Smooth muscle cell (in vitro differentiated cells): Measurements from ENCODE around the gene IL18. TPM values are rescaled to one million over a fixed set of nuclear protein-coding genes. Genes with fewer than 3 reads are reported as not detected.
A peak's percentile ranks its signal among the peaks of the same experiment; 100 is the strongest.

ENCODE experiments used
- DNase-seq: peaks from one replicate; lab custom pipeline; 2025; ENCODE audit not compliant: unreplicated experiment; lab: John Stamatoyannopoulos, UW
- H2AFZ ChIP-seq: fragments of 200-600 bp; sonication (generic); 2 replicates; pipeline ENCODE4 v1.6.0; 2016; ENCODE audit warnings: antibody characterized with exemption, low read depth, mild to moderate bottlenecking
- H3F3A ChIP-seq: fragments of 200-600 bp; sonication (generic); 2 replicates; pipeline ENCODE4 v1.6.0; 2017; ENCODE audit warnings: antibody characterized with exemption, low read depth
- H3K27ac ChIP-seq: fragments of 200-600 bp; sonication (generic); 2 replicates; pipeline ENCODE4 v1.5.1; 2016; ENCODE audit warnings: low read depth, mild to moderate bottlenecking
- H3K27me3 ChIP-seq: fragments of 200-600 bp; sonication (generic); 2 replicates; pipeline ENCODE4 v1.6.1; 2016; ENCODE audit warnings: low read depth, mild to moderate bottlenecking
- H3K36me3 ChIP-seq: fragments of 200-600 bp; sonication (generic); 2 replicates; pipeline ENCODE4 v1.5.1; 2016; ENCODE audit warnings: low read depth
- H3K4me1 ChIP-seq: fragments of 200-600 bp; sonication (generic); 2 replicates; pipeline ENCODE4 v1.5.1; 2016; ENCODE audit warnings: low read depth
- H3K4me2 ChIP-seq: fragments of 200-600 bp; sonication (generic); 2 replicates; pipeline ENCODE4 v1.6.0; 2016; ENCODE audit warnings: mild to moderate bottlenecking
- H3K4me3 ChIP-seq: fragments of 200-600 bp; sonication (generic); 2 replicates; pipeline ENCODE4 v1.5.1; 2016; ENCODE audit warnings: mild to moderate bottlenecking
- H3K79me2 ChIP-seq: fragments of 200-600 bp; sonication (generic); 2 replicates; pipeline ENCODE4 v1.6.0; 2016; ENCODE audit warnings: low read depth, mild to moderate bottlenecking
- H3K9ac ChIP-seq: fragments of 200-600 bp; sonication (generic); 2 replicates; pipeline ENCODE4 v1.6.0; 2016; ENCODE audit warnings: low read depth
- H3K9me3 ChIP-seq: fragments of 200-600 bp; sonication (generic); replicated peaks from 2 replicates; pipeline ENCODE4 v1.5.1; 2016; ENCODE audit warnings: low read depth
- H4K20me1 ChIP-seq: fragments of 200-600 bp; sonication (generic); 2 replicates; pipeline ENCODE4 v1.6.0; 2016; ENCODE audit warnings: low read depth
- CTCF ChIP-seq: fragments of 200-600 bp; sonication (generic); IDR thresholded peaks from 2 replicates; pipeline ENCODE4 v1.5.1; 2017; ENCODE audit warnings: borderline replicate concordance, mild to moderate bottlenecking, antibody characterized with exemption; ENCODE audit not compliant: insufficient read depth, poor library complexity, severe bottlenecking
- WGBS: methylation state at CpG from one replicate; pipeline ENCODE4 v1.1.7; 2016; ENCODE audit warnings: low lambda C conversion rate; 5-methylcytosine and 5-hydroxymethylcytosine counted together
- polyA plus RNA-seq: library from polyadenylated mRNA; unstranded; fragments of >200 nt; fragmentation: Nextera tagmentation; extraction: Ambion mirVana; gene quantifications from 2 replicates; pipeline ENCODE4 v1.2.1, GENCODE V29; 2016
- total RNA-seq: library from RNA; depleted of rRNA; stranded (reverse); fragments of >200 nt; gene quantifications from 2 replicates; pipeline ENCODE4 v1.2.3, GENCODE V29; 2014

The IL18 gene
- total and polyA plus RNA-seq, 2 experiments from 2014 or later = 0.34 to 3.0 TPM

- no peak for TF ChIP-seq CTCF
- no peak for DNase-seq
- no peaks in the 10 kb centered on the region for H3K4me1 ChIP-seq
- no peaks in the 10 kb centered on the region for H4K20me1 ChIP-seq
- no peak overlapping the region for H3K4me3 ChIP-seq
- no peaks in the 10 kb centered on the region for H3K9me3 ChIP-seq
- H3K27ac ChIP-seq = no peak overlapping the region
- no peaks in the 10 kb centered on the region for H3K36me3 ChIP-seq
- H3K9ac ChIP-seq = no peak overlapping the region
- no peak overlapping the region for H2AFZ ChIP-seq
- no peaks in the 10 kb centered on the region for H3F3A ChIP-seq
- H3K27me3 ChIP-seq = no peaks in the 10 kb centered on the region
- no peaks in the 10 kb centered on the region for H3K79me2 ChIP-seq
- H3K4me2 ChIP-seq = no peak overlapping the region
Observed at GRCh38 chr11:112185883-112186282, 22.0 kb upstream of the IL18 start.

- H2AFZ ChIP-seq = no peak overlapping the region
- no peak overlapping the region for H3K9ac ChIP-seq
- H3K4me1 ChIP-seq = no peaks in the 10 kb centered on the region
- H3K27ac ChIP-seq = no peak overlapping the region
- no peaks in the 10 kb centered on the region for H3F3A ChIP-seq
- TF ChIP-seq CTCF = no peak
- H3K4me2 ChIP-seq = no peak overlapping the region
- no peaks in the 10 kb centered on the region for H3K36me3 ChIP-seq
- H3K27me3 ChIP-seq = no peaks in the 10 kb centered on the region
- DNase-seq = no peak
- no peak overlapping the region for H3K4me3 ChIP-seq
- H3K9me3 ChIP-seq = no peaks in the 10 kb centered on the region
- 79% methylated on average over 1 of the region's 1 CpG for WGBS
- H3K79me2 ChIP-seq = no peaks in the 10 kb centered on the region
- no peaks in the 10 kb centered on the region for H4K20me1 ChIP-seq
Observed at GRCh38 chr11:112182867-112183266, 19.0 kb upstream of the IL18 start.

GRCh38 chr11:112179601-112180000 lies 15.7 kb upstream of the IL18 start:
- H3K9ac ChIP-seq = no peak overlapping the region
- no peak for DNase-seq
- H3K27ac ChIP-seq = no peak overlapping the region
- no peak overlapping the region for H2AFZ ChIP-seq
- H3K36me3 ChIP-seq = no peaks in the 10 kb centered on the region
- H3K4me2 ChIP-seq = no peak overlapping the region
- no peaks in the 10 kb centered on the region for H3K27me3 ChIP-seq
- no peaks in the 10 kb centered on the region for H3K79me2 ChIP-seq
- no peaks in the 10 kb centered on the region for H3F3A ChIP-seq
- H3K4me3 ChIP-seq = no peak overlapping the region
- H4K20me1 ChIP-seq = no peaks in the 10 kb centered on the region
- TF ChIP-seq CTCF = no peak
- H3K4me1 ChIP-seq = no peaks in the 10 kb centered on the region
- no peaks in the 10 kb centered on the region for H3K9me3 ChIP-seq

GRCh38 chr11:112178936-112179335 lies 15.0 kb upstream of the IL18 start:
- Histone ChIP-seq H3F3A (no peaks in the 10 kb centered on the region), H3K79me2 (no peaks in the 10 kb centered on the region), H4K20me1 (no peaks in the 10 kb centered on the region), H3K27ac (no peak overlapping the region), H2AFZ (no peak overlapping the region), H3K27me3 (no peaks in the 10 kb centered on the region), H3K4me1 (no peaks in the 10 kb centered on the region), H3K4me2 (no peak overlapping the region), H3K9me3 (no peaks in the 10 kb centered on the region), H3K9ac (no peak overlapping the region), H3K4me3 (peak overlapping the region; percentile 41), H3K36me3 (no peaks in the 10 kb centered on the region)
- no peak for TF ChIP-seq CTCF
- no peak for DNase-seq
- WGBS = 76% methylated on average over 3 of the region's 3 CpGs
